WTC11 (cell line): ENCODE measurements around the gene ZC3H7B.

ENCODE experiments used
- CTCF ChIP-seq: fragments of 200-600 bp; IDR thresholded peaks from 2 replicates; pipeline ENCODE4 v1.8.0; 2022; ENCODE audit warnings: antibody characterized with exemption
- FOXP1 ChIP-seq: sonication (generic); formaldehyde crosslinking; IDR thresholded peaks from 2 replicates; pipeline ENCODE4 v1.8.0; 2022; ENCODE audit warnings: missing genetic modification reagents, mild to moderate bottlenecking, moderate library complexity, borderline replicate concordance
- IRF2 ChIP-seq: sonication (generic); formaldehyde crosslinking; IDR thresholded peaks from 2 replicates; pipeline ENCODE4 v1.8.0; 2022; ENCODE audit warnings: low read depth, missing genetic modification reagents, borderline replicate concordance
- MAX ChIP-seq: sonication (generic); formaldehyde crosslinking; IDR thresholded peaks from 2 replicates; pipeline ENCODE4 v1.8.0; 2022; ENCODE audit warnings: mild to moderate bottlenecking, missing genetic modification reagents
- PRDM15 ChIP-seq: sonication (generic); formaldehyde crosslinking; IDR thresholded peaks from 2 replicates; pipeline ENCODE4 v1.8.0; 2022; ENCODE audit warnings: missing genetic modification reagents
- STAT6 ChIP-seq: sonication (generic); formaldehyde crosslinking; conservative IDR thresholded peaks from 2 replicates; pipeline ENCODE4 v1.8.1; 2023; ENCODE audit warnings: mild to moderate bottlenecking, low read depth, missing genetic modification reagents, moderate library complexity
- TCF7 ChIP-seq: sonication (generic); formaldehyde crosslinking; IDR thresholded peaks from 2 replicates; pipeline ENCODE4 v1.8.0; 2022; ENCODE audit warnings: mild to moderate bottlenecking, low read depth, missing genetic modification reagents, moderate library complexity
- TEAD1 ChIP-seq: sonication (generic); formaldehyde crosslinking; IDR thresholded peaks from 2 replicates; pipeline ENCODE4 v1.8.0; 2022; ENCODE audit warnings: mild to moderate bottlenecking, missing genetic modification reagents
- ZBTB43 ChIP-seq: sonication (generic); formaldehyde crosslinking; IDR thresholded peaks from 2 replicates; pipeline ENCODE4 v1.8.1; 2023; ENCODE audit warnings: mild to moderate bottlenecking, missing genetic modification reagents
- ZNF138 ChIP-seq: sonication (generic); formaldehyde crosslinking; conservative IDR thresholded peaks from 2 replicates; pipeline ENCODE4 v1.8.1; 2022; ENCODE audit warnings: mild to moderate bottlenecking, moderate library complexity, missing genetic modification reagents
- ZNF232 ChIP-seq: sonication (generic); formaldehyde crosslinking; IDR thresholded peaks from 2 replicates; pipeline ENCODE4 v1.8.0; 2022; ENCODE audit warnings: mild to moderate bottlenecking, missing genetic modification reagents

- TF ChIP-seq TEAD1 (CRISPR knock-in tag) (no peak), CTCF (no peak), STAT6 (CRISPR knock-in tag) (no peak), PRDM15 (CRISPR knock-in tag) (no peak), ZBTB43 (CRISPR knock-in tag) (no peak), ZNF138 (CRISPR knock-in tag) (no peak), IRF2 (CRISPR knock-in tag) (no peak), MAX (CRISPR knock-in tag) (no peak), ZNF232 (CRISPR knock-in tag) (no peak), TCF7 (CRISPR knock-in tag) (no peak), FOXP1 (CRISPR knock-in tag) (no peak)
Measured at GRCh38 chr22:41339823-41340222, 38.5 kb downstream of the ZC3H7B start.
